DOHH2 (cell line): ENCODE results near the gene SCFD2.
"Not testable (repeated sequence)": the region's sequence is repeated elsewhere in the genome, so short reads cannot be mapped to it uniquely, and the experiment has no call there.

Source experiments
- H3F3A ChIP-seq: fragments of 200-600 bp; sonication (generic), shearing (Covaris generic); 2 replicates; pipeline ENCODE4 v1.6.0; 2016; ENCODE audit warnings: antibody characterized with exemption, mild to moderate bottlenecking; ENCODE audit not compliant: control insufficient read depth, insufficient read depth
- H3K27ac ChIP-seq: fragments of 200-600 bp; sonication (generic); 2 replicates; pipeline ENCODE4 v1.5.1; 2014; ENCODE audit warnings: low read depth, mild to moderate bottlenecking, low read length, moderate library complexity
- H3K27me3 ChIP-seq: fragments of 200-600 bp; sonication (generic); 2 replicates; pipeline ENCODE4 v1.6.1; 2014; ENCODE audit warnings: mild to moderate bottlenecking, low read length, mixed read lengths; ENCODE audit not compliant: control insufficient read depth
- H3K36me3 ChIP-seq: fragments of 200-600 bp; sonication (generic); 2 replicates; pipeline ENCODE4 v1.6.1; 2014; ENCODE audit warnings: mild to moderate bottlenecking, low read length, moderate library complexity, mixed read lengths; ENCODE audit not compliant: control insufficient read depth
- H3K4me1 ChIP-seq: fragments of 200-600 bp; sonication (generic); 2 replicates; pipeline ENCODE4 v1.6.1; 2014; ENCODE audit warnings: mild to moderate bottlenecking, low read length, mixed read lengths; ENCODE audit not compliant: control insufficient read depth
- H3K4me2 ChIP-seq: fragments of 200-600 bp; sonication (generic); 2 replicates; pipeline ENCODE4 v1.6.0; 2014; ENCODE audit warnings: mild to moderate bottlenecking, low read length, moderate library complexity
- H3K4me3 ChIP-seq: fragments of 200-600 bp; sonication (generic); 2 replicates; pipeline ENCODE4 v1.5.1; 2014; ENCODE audit warnings: mild to moderate bottlenecking, low read length, mixed read lengths
- H3K79me2 ChIP-seq: fragments of 200-600 bp; sonication (generic); 2 replicates; pipeline ENCODE4 v1.6.1; 2014; ENCODE audit warnings: mild to moderate bottlenecking, low read length, mixed read lengths; ENCODE audit not compliant: control insufficient read depth
- H3K9me2 ChIP-seq: fragments of 200-600 bp; sonication (generic); replicated peaks from 2 replicates; pipeline ENCODE4 v1.6.1; 2014; ENCODE audit warnings: mild to moderate bottlenecking, low read length, mixed read lengths; ENCODE audit not compliant: control insufficient read depth
- H3K9me3 ChIP-seq: fragments of 200-600 bp; sonication (generic); 2 replicates; pipeline ENCODE4 v1.6.1; 2014; ENCODE audit warnings: antibody characterized with exemption, low read length, mixed read lengths; ENCODE audit not compliant: control insufficient read depth, insufficient read depth
- H4K20me1 ChIP-seq: fragments of 200-600 bp; sonication (generic); 2 replicates; pipeline ENCODE4 v1.6.0; 2014; ENCODE audit warnings: low read depth, mild to moderate bottlenecking, antibody characterized with exemption, low read length, moderate library complexity; ENCODE audit not compliant: control insufficient read depth, insufficient read depth
- EZH2phosphoT487 ChIP-seq: fragments of 200-600 bp; sonication (generic); IDR thresholded peaks from 2 replicates; pipeline ENCODE4 v1.6.1; 2017; ENCODE audit warnings: borderline replicate concordance, mild to moderate bottlenecking, antibody characterized with exemption, low read length, moderate library complexity, mixed read lengths
- TF ChIP-seq, protein P1 (sequence below): fragments of 200-600 bp; sonication (generic); IDR thresholded peaks from one replicate; pipeline ENCODE4 v1.5.1; 2014; ENCODE audit warnings: antibody characterized with exemption, mild to moderate bottlenecking, low read depth, low read length; ENCODE audit not compliant: poor library complexity, severe bottlenecking

Gene SCFD2

DNA sequence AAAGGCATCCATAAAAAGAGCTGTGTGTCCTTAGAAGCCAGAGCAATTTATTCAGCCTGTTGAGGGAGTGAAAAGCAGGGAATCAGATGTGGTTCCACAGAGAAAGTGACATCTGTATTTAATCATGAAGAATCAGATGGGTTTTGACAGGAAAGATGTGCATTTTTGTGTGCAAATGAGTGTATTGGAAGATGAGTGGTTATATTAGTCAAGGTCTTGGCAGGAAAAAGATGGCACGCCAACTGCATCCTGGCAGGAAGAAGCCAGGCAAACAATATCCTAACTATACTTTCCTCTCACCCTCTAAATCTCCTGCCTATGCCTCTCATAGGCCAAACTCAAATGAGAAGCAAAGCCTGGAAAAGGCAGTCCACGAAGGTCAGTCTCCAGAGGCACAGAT lies 59.1 kb downstream of the SCFD2 start:
- Histone ChIP-seq H3K79me2 (no peaks in the 10 kb centered on the region), H3K27me3 (no peaks in the 10 kb centered on the region), H4K20me1 (no peaks in the 10 kb centered on the region), H3F3A (no peaks in the 10 kb centered on the region), H3K4me3 (no peak overlapping the region), H3K9me3 (no peaks in the 10 kb centered on the region), H3K9me2 (no peaks in the 10 kb centered on the region), H3K36me3 (peaks cover 16% of the 10 kb centered on the region), H3K4me2 (no peak overlapping the region), H3K4me1 (peaks cover 8% of the 10 kb centered on the region), H3K27ac (no peak overlapping the region)
- TF ChIP-seq, protein P1, sequence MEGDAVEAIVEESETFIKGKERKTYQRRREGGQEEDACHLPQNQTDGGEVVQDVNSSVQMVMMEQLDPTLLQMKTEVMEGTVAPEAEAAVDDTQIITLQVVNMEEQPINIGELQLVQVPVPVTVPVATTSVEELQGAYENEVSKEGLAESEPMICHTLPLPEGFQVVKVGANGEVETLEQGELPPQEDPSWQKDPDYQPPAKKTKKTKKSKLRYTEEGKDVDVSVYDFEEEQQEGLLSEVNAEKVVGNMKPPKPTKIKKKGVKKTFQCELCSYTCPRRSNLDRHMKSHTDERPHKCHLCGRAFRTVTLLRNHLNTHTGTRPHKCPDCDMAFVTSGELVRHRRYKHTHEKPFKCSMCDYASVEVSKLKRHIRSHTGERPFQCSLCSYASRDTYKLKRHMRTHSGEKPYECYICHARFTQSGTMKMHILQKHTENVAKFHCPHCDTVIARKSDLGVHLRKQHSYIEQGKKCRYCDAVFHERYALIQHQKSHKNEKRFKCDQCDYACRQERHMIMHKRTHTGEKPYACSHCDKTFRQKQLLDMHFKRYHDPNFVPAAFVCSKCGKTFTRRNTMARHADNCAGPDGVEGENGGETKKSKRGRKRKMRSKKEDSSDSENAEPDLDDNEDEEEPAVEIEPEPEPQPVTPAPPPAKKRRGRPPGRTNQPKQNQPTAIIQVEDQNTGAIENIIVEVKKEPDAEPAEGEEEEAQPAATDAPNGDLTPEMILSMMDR, result no peak
- TF ChIP-seq EZH2phosphoT487, result no peak

DNA sequence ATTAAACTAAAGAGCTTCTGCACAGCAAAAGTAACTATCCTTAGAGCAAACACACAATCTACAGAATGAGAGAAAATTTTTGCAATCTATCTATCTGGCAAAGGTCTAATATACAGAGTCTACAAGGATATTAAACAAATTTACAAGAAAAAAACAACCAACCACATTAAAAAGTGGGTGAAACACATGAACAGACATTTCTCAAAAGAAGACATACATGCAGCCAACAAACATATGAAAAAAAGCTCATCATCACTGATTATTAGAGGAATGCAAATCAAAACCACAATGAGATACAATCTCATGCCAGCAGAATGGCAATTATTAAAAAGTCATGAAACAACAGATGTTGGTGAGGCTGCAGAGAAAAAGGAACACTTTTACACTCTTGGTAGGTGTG lies 73.7 kb downstream of the SCFD2 start:
- not testable (repeated sequence) for H3K27ac ChIP-seq, H4K20me1 ChIP-seq, H3F3A ChIP-seq, H3K4me1 ChIP-seq, H3K36me3 ChIP-seq, H3K4me3 ChIP-seq, H3K27me3 ChIP-seq, H3K9me2 ChIP-seq, H3K9me3 ChIP-seq, H3K4me2 ChIP-seq
- H3K79me2 ChIP-seq, result peaks cover 25% of the 10 kb centered on the region

DNA sequence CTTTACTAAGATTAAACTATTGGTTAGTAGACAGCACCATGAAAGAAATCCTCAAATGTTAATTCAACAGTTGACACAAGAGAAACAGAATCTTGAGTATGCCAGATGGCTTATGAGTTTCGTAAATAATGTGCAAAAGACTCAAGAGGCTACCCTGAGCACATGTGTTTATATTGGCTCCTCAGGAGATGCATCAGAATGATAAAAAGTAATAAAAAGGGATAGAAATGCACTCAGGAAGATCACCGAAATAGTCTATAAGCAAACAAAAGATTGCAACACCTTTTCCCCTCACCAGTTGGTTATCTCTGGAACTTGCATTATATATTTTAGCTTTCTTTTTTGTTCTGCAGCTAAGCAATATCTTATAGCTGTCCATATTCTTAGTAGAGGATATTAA lies 84.4 kb downstream of the SCFD2 start:
- no peak overlapping the region for H3K4me2 ChIP-seq
- no peaks in the 10 kb centered on the region for H3F3A ChIP-seq
- H3K9me2 ChIP-seq, result no peaks in the 10 kb centered on the region
- H3K4me3 ChIP-seq, result no peak overlapping the region
- H4K20me1 ChIP-seq, result no peaks in the 10 kb centered on the region
- H3K4me1 ChIP-seq, result no peaks in the 10 kb centered on the region
- no peaks in the 10 kb centered on the region for H3K27me3 ChIP-seq
- H3K27ac ChIP-seq, result no peak overlapping the region
- TF ChIP-seq, protein P1, result no peak
- no peak for TF ChIP-seq EZH2phosphoT487
- no peaks in the 10 kb centered on the region for H3K36me3 ChIP-seq
- H3K79me2 ChIP-seq, result peaks cover 6% of the 10 kb centered on the region
- no peaks in the 10 kb centered on the region for H3K9me3 ChIP-seq

DNA sequence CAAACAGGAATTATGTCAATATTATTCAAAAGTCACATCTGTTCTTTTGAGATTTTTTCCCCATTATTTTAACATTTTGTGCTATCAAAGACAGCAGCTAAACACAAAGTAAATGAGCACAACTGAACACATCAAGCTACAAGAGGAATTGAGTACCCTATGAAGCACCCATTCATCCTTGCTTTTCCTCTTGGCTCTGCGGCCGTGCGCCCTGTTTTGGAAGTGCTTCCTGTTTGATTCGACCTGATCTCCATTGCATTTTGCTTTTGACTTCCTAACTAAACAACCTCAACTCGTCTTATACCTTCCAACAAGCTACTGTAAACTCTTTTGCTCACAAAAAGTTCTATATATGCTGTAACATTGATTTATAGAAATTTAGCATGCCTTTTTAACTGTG lies 85.0 kb downstream of the SCFD2 start:
- Histone ChIP-seq H4K20me1 (no peaks in the 10 kb centered on the region), H3K4me3 (no peak overlapping the region), H3K4me1 (no peaks in the 10 kb centered on the region), H3F3A (no peaks in the 10 kb centered on the region), H3K9me2 (no peaks in the 10 kb centered on the region), H3K9me3 (no peaks in the 10 kb centered on the region), H3K36me3 (no peaks in the 10 kb centered on the region), H3K79me2 (peaks cover under 1% of the 10 kb centered on the region; the same call in 1 of the 2 replicates), H3K27ac (no peak overlapping the region), H3K27me3 (no peaks in the 10 kb centered on the region), H3K4me2 (no peak overlapping the region)
- TF ChIP-seq, protein P1, result no peak
- TF ChIP-seq EZH2phosphoT487, result no peak
